ENCODE data around the gene DEFB121.

- TF ChIP-seq, protein P1, sequence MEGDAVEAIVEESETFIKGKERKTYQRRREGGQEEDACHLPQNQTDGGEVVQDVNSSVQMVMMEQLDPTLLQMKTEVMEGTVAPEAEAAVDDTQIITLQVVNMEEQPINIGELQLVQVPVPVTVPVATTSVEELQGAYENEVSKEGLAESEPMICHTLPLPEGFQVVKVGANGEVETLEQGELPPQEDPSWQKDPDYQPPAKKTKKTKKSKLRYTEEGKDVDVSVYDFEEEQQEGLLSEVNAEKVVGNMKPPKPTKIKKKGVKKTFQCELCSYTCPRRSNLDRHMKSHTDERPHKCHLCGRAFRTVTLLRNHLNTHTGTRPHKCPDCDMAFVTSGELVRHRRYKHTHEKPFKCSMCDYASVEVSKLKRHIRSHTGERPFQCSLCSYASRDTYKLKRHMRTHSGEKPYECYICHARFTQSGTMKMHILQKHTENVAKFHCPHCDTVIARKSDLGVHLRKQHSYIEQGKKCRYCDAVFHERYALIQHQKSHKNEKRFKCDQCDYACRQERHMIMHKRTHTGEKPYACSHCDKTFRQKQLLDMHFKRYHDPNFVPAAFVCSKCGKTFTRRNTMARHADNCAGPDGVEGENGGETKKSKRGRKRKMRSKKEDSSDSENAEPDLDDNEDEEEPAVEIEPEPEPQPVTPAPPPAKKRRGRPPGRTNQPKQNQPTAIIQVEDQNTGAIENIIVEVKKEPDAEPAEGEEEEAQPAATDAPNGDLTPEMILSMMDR (IDR thresholded peaks at IDR 0.05; ENCODE audit: extremely low read depth in 1 of 2, insufficient read depth in 1 of 2, low read depth in 1 of 2, low read length in 2 of 2) = no peak
- TF ChIP-seq POLR2A (IDR thresholded peaks at IDR 0.05; ENCODE audit: low read depth, low read length) = no peak
- no peak for TF ChIP-seq GATA2 (IDR thresholded peaks at IDR 0.05; ENCODE audit: insufficient read depth, insufficient read length, low read depth, low read length)
- TF ChIP-seq POLR2AphosphoS5 (IDR thresholded peaks at IDR 0.05; ENCODE audit: insufficient read depth, low read depth, low read length) = no peak
- no peak for TF ChIP-seq EZH2 (IDR thresholded peaks at IDR 0.05; ENCODE audit: borderline replicate concordance, low read depth, low read length, severe bottlenecking)
- TF ChIP-seq MAX (IDR thresholded peaks at IDR 0.05; ENCODE audit: insufficient read depth, insufficient read length) = no peak
These were observed 31.7 kb downstream of the DEFB121 start for GRCh38 chr20:31374346-31374745.
